Tibial nerve (tissue), 4 donors: ENCODE data around the gene RUNX1. TPM values are rescaled to one million over a fixed set of nuclear protein-coding genes. Genes with fewer than 3 reads are reported as not detected.

ENCODE experiments used
- DNase-seq, 2 donors: peaks; one replicate each; pipeline ENCODE4 v3.0.0-alpha.2; 2019; ENCODE audit warnings: low spot score in 2 of 2
- H3K27ac ChIP-seq, 4 donors: fragments of 200-600 bp; sonication (generic) in 3 of 4; one replicate each; pipeline ENCODE4 v1.5.1; 2017 to 2019; ENCODE audit warnings: mild to moderate bottlenecking in 1 of 4
- H3K27me3 ChIP-seq, 2 donors: fragments of 200-600 bp; sonication (generic) in 1 of 2; one replicate each; pipeline versions ENCODE4 v1.5.1 to v1.6.0; 2017 to 2019
- H3K36me3 ChIP-seq, 3 donors: fragments of 200-600 bp; sonication (generic); one replicate each; pipeline ENCODE4 v1.5.1; 2018 to 2019
- H3K4me1 ChIP-seq, 4 donors: fragments of 200-600 bp; sonication (generic) in 3 of 4; one replicate each; pipeline ENCODE4 v1.5.1; 2017 to 2019
- H3K4me3 ChIP-seq, 4 donors: fragments of 200-600 bp; sonication (generic) in 3 of 4; one replicate each; pipeline ENCODE4 v1.5.1; 2017 to 2019; ENCODE audit warnings: mild to moderate bottlenecking in 1 of 4, moderate library complexity in 1 of 4
- H3K9me3 ChIP-seq, 4 donors: fragments of 200-600 bp; sonication (generic) in 3 of 4; one replicate each; pipeline ENCODE4 v1.5.1; 2017 to 2019
- CTCF ChIP-seq, 5 experiments: fragments of 200-600 bp in 3 of 5; fragments of 450-650 bp in 2 of 5; sonication (generic) in 3 of 5; IDR thresholded peaks; one replicate each; pipeline ENCODE4 v1.5.1; 2016 to 2019; ENCODE audit warnings: antibody characterized with exemption in 5 of 5, mild to moderate bottlenecking in 3 of 5, moderate library complexity in 2 of 5
- EP300 ChIP-seq, 2 donors: sonication (generic); formaldehyde crosslinking; IDR thresholded peaks; one replicate each; pipeline ENCODE4 v1.6.1; 2017; ENCODE audit warnings: antibody characterized with exemption in 2 of 2, mild to moderate bottlenecking in 1 of 2
- POLR2A ChIP-seq, 2 donors: fragments of 450-650 bp; IDR thresholded peaks; one replicate each; pipeline ENCODE4 v1.6.1; 2017; ENCODE audit warnings: antibody characterized with exemption in 2 of 2, mild to moderate bottlenecking in 2 of 2, moderate library complexity in 2 of 2
- WGBS, 2 donors: methylation state at CpG; one replicate each; pipeline ENCODE4 v1.1.5; 2018; 5-methylcytosine and 5-hydroxymethylcytosine counted together
- total RNA-seq, 4 donors: library from RNA; depleted of rRNA; stranded (reverse); fragments of >200 nt; gene quantifications; one replicate each; pipeline ENCODE4 v1.1.0, GENCODE V29; 2016

RUNX1 gene
- total RNA-seq, 4 donors from 2014 or later: 23.6 to 36.9 (median 26.3) TPM

GRCh38 chr21:34836933-34837505, 212.1 kb downstream of the RUNX1 start:
- Histone ChIP-seq H3K4me1 (peaks cover 0 to 41% (median 17%) of the 10 kb centered on the region in 4 donors), H3K9me3 (no peaks in the 10 kb centered on the region), H3K4me3 (peak overlapping the region in 1 of 4 donors; percentile 18), H3K27me3 (no peaks in the 10 kb centered on the region), H3K36me3 (peaks cover 0 to 31% (median 0%) of the 10 kb centered on the region in 3 donors), H3K27ac (peak overlapping the region in 3 of 4 donors; percentile 28 to 93 (median 75))
- DNase-seq: no peak
- no peak for TF ChIP-seq CTCF (IDR thresholded peaks at IDR 0.05)
- TF ChIP-seq EP300 (IDR thresholded peaks at IDR 0.05): no peak
- no peak for TF ChIP-seq POLR2A (IDR thresholded peaks at IDR 0.05)
- 48 to 53% methylated on average over 4 of the region's 4 CpGs for WGBS, 2 donors

GRCh38 chr21:34836103-34836932, 212.8 kb downstream of the RUNX1 start:
- no peaks in the 10 kb centered on the region for H3K9me3 ChIP-seq
- TF ChIP-seq CTCF (IDR thresholded peaks at IDR 0.05): no peak
- peak; percentile 17 to 54 for TF ChIP-seq EP300 (IDR thresholded peaks at IDR 0.05)
- peaks cover 0 to 45% (median 17%) of the 10 kb centered on the region in 4 donors for H3K4me1 ChIP-seq
- H3K4me3 ChIP-seq: peak overlapping the region in 1 of 4 donors; percentile 18
- H3K27me3 ChIP-seq: no peaks in the 10 kb centered on the region
- H3K27ac ChIP-seq: peak overlapping the region in 3 of 4 donors; percentile 28 to 93 (median 75)
- 42 to 51% methylated on average over 13 of the region's 13 CpGs for WGBS, 2 donors
- peak; percentile 53 to 64 for DNase-seq
- H3K36me3 ChIP-seq: peaks cover 0 to 36% (median 0%) of the 10 kb centered on the region in 3 donors

GRCh38 chr21:34835526-34835925, 213.6 kb downstream of the RUNX1 start:
- peak; percentile 39 to 83 for DNase-seq
- TF ChIP-seq CTCF (IDR thresholded peaks at IDR 0.05) (no peak), EP300 (IDR thresholded peaks at IDR 0.05) (peak in 1 of 2 donors; percentile 81)
- peak overlapping the region in 3 of 4 donors; percentile 28 to 93 (median 75) for H3K27ac ChIP-seq
- 63% methylated on average over 6 of the region's 6 CpGs for WGBS, 2 donors
- no peak overlapping the region for H3K4me3 ChIP-seq
- no peaks in the 10 kb centered on the region for H3K9me3 ChIP-seq
- H3K36me3 ChIP-seq: peaks cover 0 to 43% (median 0%) of the 10 kb centered on the region in 3 donors
- H3K4me1 ChIP-seq: peaks cover 0 to 46% (median 17%) of the 10 kb centered on the region in 4 donors
- H3K27me3 ChIP-seq: no peaks in the 10 kb centered on the region

GRCh38 chr21:34834852-34835501, 214.1 kb downstream of the RUNX1 start:
- no peaks in the 10 kb centered on the region for H3K27me3 ChIP-seq
- peaks cover 0 to 44% (median 0%) of the 10 kb centered on the region in 3 donors for H3K36me3 ChIP-seq
- TF ChIP-seq EP300 (IDR thresholded peaks at IDR 0.05) (no peak), POLR2A (IDR thresholded peaks at IDR 0.05) (no peak), CTCF (IDR thresholded peaks at IDR 0.05) (no peak)
- H3K9me3 ChIP-seq: no peaks in the 10 kb centered on the region
- peaks cover 0 to 46% (median 17%) of the 10 kb centered on the region in 4 donors for H3K4me1 ChIP-seq
- peak overlapping the region; percentile 4 to 93 (median 52) for H3K27ac ChIP-seq
- no peak for DNase-seq
- 81% methylated on average over 11 of the region's 11 CpGs for WGBS, 2 donors
- H3K4me3 ChIP-seq: no peak overlapping the region
